LNCaP clone FGC (cell line): ENCODE results near the gene NAALADL2.
"Not testable (repeated sequence)": the region's sequence is repeated elsewhere in the genome, so short reads cannot be mapped to it uniquely, and the experiment has no call there.

Experiments
- DNase-seq: peaks from one replicate; pipeline ENCODE4 v3.0.0-alpha.2; 2011; ENCODE audit warnings: low read depth
- H3K4me3 ChIP-seq: 2 replicates; pipeline ENCODE4 v1.5.1; 2011; ENCODE audit warnings: mild to moderate bottlenecking, low read depth, low read length, control low read depth
- CTCF ChIP-seq: IDR thresholded peaks from 2 replicates; pipeline ENCODE4 v1.5.1; 2012; ENCODE audit warnings: mild to moderate bottlenecking; ENCODE audit not compliant: control insufficient read depth, insufficient read depth; ENCODE audit errors: extremely low read depth

NAALADL2 gene

DNA sequence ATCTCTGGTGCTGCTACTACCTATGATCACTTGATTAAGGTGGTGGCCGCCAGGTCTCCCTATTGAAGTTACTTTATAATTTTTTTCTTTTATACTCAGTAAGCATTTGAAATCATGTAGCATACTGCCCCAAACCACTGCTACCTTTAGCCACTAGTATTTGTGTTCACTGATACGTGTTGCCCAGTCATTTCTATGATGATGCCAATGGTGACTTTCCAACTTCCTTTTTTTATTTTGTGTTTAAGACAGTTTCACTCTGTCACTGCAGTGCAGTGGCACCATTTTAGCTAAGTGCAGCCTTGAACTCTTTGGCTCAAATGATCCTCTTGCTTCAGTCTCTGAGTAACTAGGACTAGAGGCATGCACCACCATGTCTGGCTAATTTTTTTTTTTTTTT lies 598.2 kb downstream of the NAALADL2 start:
- no peak for DNase-seq
- no peak overlapping the region for H3K4me3 ChIP-seq
- no peak for TF ChIP-seq CTCF

DNA sequence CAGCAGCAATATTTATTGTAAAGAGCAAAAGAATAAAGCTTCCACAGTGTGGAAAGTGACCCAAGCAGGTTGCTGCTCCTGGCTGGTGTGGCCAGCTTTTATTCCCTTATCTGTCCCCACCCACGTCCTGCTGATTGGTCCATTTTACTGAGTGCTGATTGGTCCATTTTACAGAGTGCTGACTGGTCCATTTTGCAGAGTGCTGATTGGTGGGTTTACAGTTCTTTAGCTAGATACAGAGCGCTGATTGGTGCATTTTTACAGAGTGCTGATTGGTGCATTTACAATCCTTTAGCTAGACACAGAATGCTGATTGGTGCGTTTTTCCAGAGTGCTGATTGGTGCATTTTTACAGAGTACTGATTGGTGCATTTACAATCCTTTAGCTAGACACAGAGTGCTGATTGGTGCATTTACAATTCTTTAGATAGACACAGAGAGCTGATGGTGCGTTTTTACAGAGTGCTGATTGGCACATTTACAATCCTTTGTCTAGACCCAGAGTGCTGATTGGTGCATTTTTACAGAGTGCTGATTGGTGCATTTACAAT lies 601.8 kb downstream of the NAALADL2 start:
- H3K4me3 ChIP-seq, DNase-seq: not testable (repeated sequence)

- no peak for DNase-seq
- no peak for TF ChIP-seq CTCF
- no peak overlapping the region for H3K4me3 ChIP-seq
These were observed 605.2 kb downstream of the NAALADL2 start for GRCh38 chr3:175464362-175464761.

GRCh38 chr3:175469124-175469523 lies 610.0 kb downstream of the NAALADL2 start:
- no peak for DNase-seq
- no peak for TF ChIP-seq CTCF
- H3K4me3 ChIP-seq: no peak overlapping the region

DNA sequence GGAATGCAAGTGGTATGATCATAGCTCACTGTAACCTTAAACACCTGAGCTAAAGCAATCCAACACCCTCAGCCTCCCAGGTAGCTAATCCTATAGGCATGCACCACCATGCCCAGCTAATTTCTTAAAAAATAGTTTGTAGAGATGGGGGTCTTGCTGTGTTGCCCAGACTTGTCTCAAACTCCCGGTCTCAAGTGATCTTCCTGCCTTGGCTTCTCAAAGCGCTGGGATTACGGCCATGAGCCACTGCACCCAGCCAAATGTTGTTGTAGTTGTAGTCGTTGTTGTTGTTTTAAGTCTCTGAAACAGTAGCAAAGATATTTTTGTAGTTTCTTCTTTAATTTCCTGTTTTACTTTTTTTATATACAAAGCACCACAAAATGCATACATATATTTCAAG lies 616.6 kb downstream of the NAALADL2 start:
- no peak overlapping the region for H3K4me3 ChIP-seq
- DNase-seq: no peak
- no peak for TF ChIP-seq CTCF

- no peak for DNase-seq
- TF ChIP-seq CTCF: no peak
- no peak overlapping the region for H3K4me3 ChIP-seq
These were observed 617.4 kb downstream of the NAALADL2 start for GRCh38 chr3:175476489-175476888.

DNA sequence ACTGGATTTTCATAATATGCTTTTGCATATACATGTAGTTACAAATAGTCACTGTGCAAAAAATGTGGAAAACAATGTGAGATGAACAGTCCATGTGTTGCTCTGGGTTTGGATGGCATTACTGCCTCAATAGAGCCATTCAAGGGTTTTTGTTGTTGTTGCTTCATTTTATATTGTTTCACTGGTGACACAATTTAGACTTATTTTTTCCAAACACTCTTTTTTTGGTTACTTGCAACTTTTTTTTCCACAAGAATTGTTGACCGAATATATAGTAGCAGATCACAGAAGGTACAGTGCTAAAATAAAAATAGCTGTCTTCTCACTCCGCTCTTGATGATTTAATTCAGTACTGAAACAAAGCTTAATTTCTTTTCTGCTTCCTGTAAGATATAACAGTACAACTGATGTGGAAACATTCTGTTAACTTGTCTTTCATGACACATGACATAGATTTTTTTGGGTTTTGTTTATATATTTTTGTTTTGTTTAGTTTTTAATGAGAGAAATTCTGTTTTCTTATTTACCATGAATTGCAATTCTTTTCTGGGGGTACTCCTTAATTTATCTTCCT lies 618.6 kb downstream of the NAALADL2 start:
- no peak for TF ChIP-seq CTCF
- no peak for DNase-seq
- H3K4me3 ChIP-seq: no peak overlapping the region
